HEK293 (cell line): ENCODE results near the gene C1QTNF9B.

ENCODE experiments used
- CTCF ChIA-PET: fragments of 350-600 bp; formaldehyde crosslinking; extraction: SDS; loops from one replicate; lab custom pipeline; 2021; ENCODE audit warnings: antibody characterized with exemption; lab: Yijun Ruan, JAX
- POLR2A ChIA-PET: fragments of 300-600 bp; formaldehyde crosslinking; extraction: SDS; loops from one replicate; lab custom pipeline; 2020; ENCODE audit warnings: antibody characterized with exemption, inconsistent platforms; lab: Yijun Ruan, JAX
- H3K27ac ChIP-seq: fragments of 200-500 bp; sonication (Bioruptor generic); 2 replicates; pipeline ENCODE4 v1.5.1; 2014; ENCODE audit warnings: low read depth, low read length, control low read depth, inconsistent platforms; ENCODE audit errors: extremely low read depth
- H3K36me3 ChIP-seq, 2 experiments: fragments of 200-500 bp in 1 of 2; sonication (Bioruptor generic) in 1 of 2; 1 replicate in 1 of 2; 2 replicates in 1 of 2; pipeline ENCODE4 v1.5.1; 2014 to 2017; ENCODE audit warnings: inconsistent platforms in 2 of 2, low read length in 2 of 2; ENCODE audit not compliant: control insufficient read depth in 2 of 2, insufficient read depth in 1 of 2
- H3K4me1 ChIP-seq: fragments of 200-500 bp; sonication (Bioruptor generic); 2 replicates; pipeline ENCODE4 v1.5.1; 2014; ENCODE audit warnings: mild to moderate bottlenecking, low read length, inconsistent platforms; ENCODE audit not compliant: control insufficient read depth, insufficient read depth
- H3K4me3 ChIP-seq: 2 replicates; pipeline ENCODE4 v1.5.1; 2011; ENCODE audit warnings: low read depth, mild to moderate bottlenecking, control low read depth, low read length, moderate library complexity
- H3K9me3 ChIP-seq: fragments of 200-500 bp; sonication (Bioruptor generic); 2 replicates; pipeline ENCODE4 v1.5.1; 2014; ENCODE audit warnings: low read depth, low read length, inconsistent platforms; ENCODE audit not compliant: control insufficient read depth, insufficient read depth
- MEIS1 ChIP-seq: sonication (generic); formaldehyde crosslinking; IDR thresholded peaks from 2 replicates; pipeline ENCODE4 v1.8.1; 2022; ENCODE audit warnings: missing genetic modification reagents, mild to moderate bottlenecking, borderline replicate concordance
- OVOL3 ChIP-seq: fragments of 450-650 bp; formaldehyde crosslinking; IDR thresholded peaks from 2 replicates; pipeline ENCODE4 v1.5.1; 2016; ENCODE audit warnings: missing biosample characterization, missing genetic modification characterization
- REPIN1 ChIP-seq: fragments of 450-650 bp; formaldehyde crosslinking; IDR thresholded peaks from 2 replicates; pipeline ENCODE4 v1.5.1; 2017; ENCODE audit warnings: missing biosample characterization, missing genetic modification characterization, low read depth
- SCRT1 ChIP-seq: fragments of 450-650 bp; formaldehyde crosslinking; IDR thresholded peaks from 2 replicates; pipeline ENCODE4 v1.5.1; 2016; ENCODE audit warnings: missing biosample characterization, missing genetic modification characterization, borderline replicate concordance
- YY1 ChIP-seq: fragments of 450-650 bp; formaldehyde crosslinking; IDR thresholded peaks from 2 replicates; pipeline ENCODE4 v1.5.1; 2018; ENCODE audit warnings: missing biosample characterization, missing genetic modification characterization
- ZBTB20 ChIP-seq: fragments of 450-650 bp; formaldehyde crosslinking; IDR thresholded peaks from 2 replicates; pipeline ENCODE4 v1.5.1; 2016; ENCODE audit warnings: missing biosample characterization, missing genetic modification characterization
- ZBTB7A ChIP-seq: fragments of 450-650 bp; formaldehyde crosslinking; IDR thresholded peaks from 2 replicates; pipeline ENCODE4 v1.5.1; 2016; ENCODE audit warnings: low read depth, missing biosample characterization, missing genetic modification characterization
- ZNF132 ChIP-seq: fragments of 450-650 bp; formaldehyde crosslinking; IDR thresholded peaks from 2 replicates; pipeline ENCODE4 v1.5.1; 2017; ENCODE audit warnings: missing biosample characterization, missing genetic modification characterization, borderline replicate concordance
- ZNF274 ChIP-seq, 2 experiments: fragments of 200-500 bp in 1 of 2; fragments of 450-650 bp in 1 of 2; sonication (Bioruptor generic) in 1 of 2; formaldehyde crosslinking in 1 of 2; IDR thresholded peaks; 2 replicates each; pipeline versions ENCODE4 v1.5.1 to v1.6.1; 2014 to 2016; ENCODE audit warnings: borderline replicate concordance in 1 of 2, inconsistent platforms in 1 of 2, low read length in 1 of 2, missing biosample characterization in 1 of 2, missing genetic modification characterization in 1 of 2
- ZNF398 ChIP-seq: fragments of 450-650 bp; formaldehyde crosslinking; IDR thresholded peaks from 2 replicates; pipeline ENCODE4 v1.5.1; 2017; ENCODE audit warnings: missing biosample characterization, missing genetic modification characterization
- ZNF426 ChIP-seq: fragments of 450-650 bp; formaldehyde crosslinking; IDR thresholded peaks from 2 replicates; pipeline ENCODE4 v1.5.1; 2017; ENCODE audit warnings: missing biosample characterization, missing genetic modification characterization, mild to moderate bottlenecking, inconsistent platforms, moderate library complexity
- ZNF558 ChIP-seq: fragments of 450-650 bp; formaldehyde crosslinking; IDR thresholded peaks from 2 replicates; pipeline ENCODE4 v1.5.1; 2016; ENCODE audit warnings: missing biosample characterization, missing genetic modification characterization
- ZNF600 ChIP-seq: fragments of 450-650 bp; formaldehyde crosslinking; IDR thresholded peaks from 2 replicates; pipeline ENCODE4 v1.5.1; 2016; ENCODE audit warnings: missing biosample characterization, missing genetic modification characterization
- ZNF639 ChIP-seq: fragments of 450-650 bp; formaldehyde crosslinking; IDR thresholded peaks from 2 replicates; pipeline ENCODE4 v1.5.1; 2016; ENCODE audit warnings: missing biosample characterization, missing genetic modification characterization
- ZNF707 ChIP-seq: fragments of 450-650 bp; formaldehyde crosslinking; IDR thresholded peaks from 2 replicates; pipeline ENCODE4 v1.5.1; 2016; ENCODE audit warnings: missing biosample characterization, missing genetic modification characterization
- ZNF785 ChIP-seq: fragments of 450-650 bp; formaldehyde crosslinking; IDR thresholded peaks from 2 replicates; pipeline ENCODE4 v1.5.1; 2016; ENCODE audit warnings: missing biosample characterization, missing genetic modification characterization
- ZSCAN23 ChIP-seq: fragments of 450-650 bp; formaldehyde crosslinking; IDR thresholded peaks from 2 replicates; pipeline ENCODE4 v1.5.1; 2016; ENCODE audit warnings: missing biosample characterization, missing genetic modification characterization
- TF ChIP-seq, protein P1 (sequence below): fragments of 450-650 bp; formaldehyde crosslinking; IDR thresholded peaks from 2 replicates; pipeline ENCODE4 v1.5.1; 2016; ENCODE audit warnings: missing biosample characterization, missing genetic modification characterization, borderline replicate concordance
- TF ChIP-seq, protein P2 (sequence below): fragments of 450-650 bp; formaldehyde crosslinking; IDR thresholded peaks from 2 replicates; pipeline ENCODE4 v1.5.1; 2016; ENCODE audit warnings: missing biosample characterization, missing genetic modification characterization

The C1QTNF9B gene

GRCh38 chr13:23859455-23859854 lies 37.8 kb downstream of the C1QTNF9B start (continued):
- TF ChIP-seq, protein P1, sequence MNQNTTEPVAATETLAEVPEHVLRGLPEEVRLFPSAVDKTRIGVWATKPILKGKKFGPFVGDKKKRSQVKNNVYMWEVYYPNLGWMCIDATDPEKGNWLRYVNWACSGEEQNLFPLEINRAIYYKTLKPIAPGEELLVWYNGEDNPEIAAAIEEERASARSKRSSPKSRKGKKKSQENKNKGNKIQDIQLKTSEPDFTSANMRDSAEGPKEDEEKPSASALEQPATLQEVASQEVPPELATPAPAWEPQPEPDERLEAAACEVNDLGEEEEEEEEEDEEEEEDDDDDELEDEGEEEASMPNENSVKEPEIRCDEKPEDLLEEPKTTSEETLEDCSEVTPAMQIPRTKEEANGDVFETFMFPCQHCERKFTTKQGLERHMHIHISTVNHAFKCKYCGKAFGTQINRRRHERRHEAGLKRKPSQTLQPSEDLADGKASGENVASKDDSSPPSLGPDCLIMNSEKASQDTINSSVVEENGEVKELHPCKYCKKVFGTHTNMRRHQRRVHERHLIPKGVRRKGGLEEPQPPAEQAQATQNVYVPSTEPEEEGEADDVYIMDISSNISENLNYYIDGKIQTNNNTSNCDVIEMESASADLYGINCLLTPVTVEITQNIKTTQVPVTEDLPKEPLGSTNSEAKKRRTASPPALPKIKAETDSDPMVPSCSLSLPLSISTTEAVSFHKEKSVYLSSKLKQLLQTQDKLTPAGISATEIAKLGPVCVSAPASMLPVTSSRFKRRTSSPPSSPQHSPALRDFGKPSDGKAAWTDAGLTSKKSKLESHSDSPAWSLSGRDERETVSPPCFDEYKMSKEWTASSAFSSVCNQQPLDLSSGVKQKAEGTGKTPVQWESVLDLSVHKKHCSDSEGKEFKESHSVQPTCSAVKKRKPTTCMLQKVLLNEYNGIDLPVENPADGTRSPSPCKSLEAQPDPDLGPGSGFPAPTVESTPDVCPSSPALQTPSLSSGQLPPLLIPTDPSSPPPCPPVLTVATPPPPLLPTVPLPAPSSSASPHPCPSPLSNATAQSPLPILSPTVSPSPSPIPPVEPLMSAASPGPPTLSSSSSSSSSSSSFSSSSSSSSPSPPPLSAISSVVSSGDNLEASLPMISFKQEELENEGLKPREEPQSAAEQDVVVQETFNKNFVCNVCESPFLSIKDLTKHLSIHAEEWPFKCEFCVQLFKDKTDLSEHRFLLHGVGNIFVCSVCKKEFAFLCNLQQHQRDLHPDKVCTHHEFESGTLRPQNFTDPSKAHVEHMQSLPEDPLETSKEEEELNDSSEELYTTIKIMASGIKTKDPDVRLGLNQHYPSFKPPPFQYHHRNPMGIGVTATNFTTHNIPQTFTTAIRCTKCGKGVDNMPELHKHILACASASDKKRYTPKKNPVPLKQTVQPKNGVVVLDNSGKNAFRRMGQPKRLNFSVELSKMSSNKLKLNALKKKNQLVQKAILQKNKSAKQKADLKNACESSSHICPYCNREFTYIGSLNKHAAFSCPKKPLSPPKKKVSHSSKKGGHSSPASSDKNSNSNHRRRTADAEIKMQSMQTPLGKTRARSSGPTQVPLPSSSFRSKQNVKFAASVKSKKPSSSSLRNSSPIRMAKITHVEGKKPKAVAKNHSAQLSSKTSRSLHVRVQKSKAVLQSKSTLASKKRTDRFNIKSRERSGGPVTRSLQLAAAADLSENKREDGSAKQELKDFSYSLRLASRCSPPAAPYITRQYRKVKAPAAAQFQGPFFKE (tag by site-specific recombination): no peak
- TF ChIP-seq, protein P2, sequence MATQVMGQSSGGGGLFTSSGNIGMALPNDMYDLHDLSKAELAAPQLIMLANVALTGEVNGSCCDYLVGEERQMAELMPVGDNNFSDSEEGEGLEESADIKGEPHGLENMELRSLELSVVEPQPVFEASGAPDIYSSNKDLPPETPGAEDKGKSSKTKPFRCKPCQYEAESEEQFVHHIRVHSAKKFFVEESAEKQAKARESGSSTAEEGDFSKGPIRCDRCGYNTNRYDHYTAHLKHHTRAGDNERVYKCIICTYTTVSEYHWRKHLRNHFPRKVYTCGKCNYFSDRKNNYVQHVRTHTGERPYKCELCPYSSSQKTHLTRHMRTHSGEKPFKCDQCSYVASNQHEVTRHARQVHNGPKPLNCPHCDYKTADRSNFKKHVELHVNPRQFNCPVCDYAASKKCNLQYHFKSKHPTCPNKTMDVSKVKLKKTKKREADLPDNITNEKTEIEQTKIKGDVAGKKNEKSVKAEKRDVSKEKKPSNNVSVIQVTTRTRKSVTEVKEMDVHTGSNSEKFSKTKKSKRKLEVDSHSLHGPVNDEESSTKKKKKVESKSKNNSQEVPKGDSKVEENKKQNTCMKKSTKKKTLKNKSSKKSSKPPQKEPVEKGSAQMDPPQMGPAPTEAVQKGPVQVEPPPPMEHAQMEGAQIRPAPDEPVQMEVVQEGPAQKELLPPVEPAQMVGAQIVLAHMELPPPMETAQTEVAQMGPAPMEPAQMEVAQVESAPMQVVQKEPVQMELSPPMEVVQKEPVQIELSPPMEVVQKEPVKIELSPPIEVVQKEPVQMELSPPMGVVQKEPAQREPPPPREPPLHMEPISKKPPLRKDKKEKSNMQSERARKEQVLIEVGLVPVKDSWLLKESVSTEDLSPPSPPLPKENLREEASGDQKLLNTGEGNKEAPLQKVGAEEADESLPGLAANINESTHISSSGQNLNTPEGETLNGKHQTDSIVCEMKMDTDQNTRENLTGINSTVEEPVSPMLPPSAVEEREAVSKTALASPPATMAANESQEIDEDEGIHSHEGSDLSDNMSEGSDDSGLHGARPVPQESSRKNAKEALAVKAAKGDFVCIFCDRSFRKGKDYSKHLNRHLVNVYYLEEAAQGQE (tag by site-specific recombination): no peak
- no peak for TF ChIP-seq REPIN1 (tag by site-specific recombination)
- no peak for TF ChIP-seq ZNF558 (tag by site-specific recombination)
- TF ChIP-seq OVOL3 (tag by site-specific recombination): no peak
- TF ChIP-seq ZNF398 (tag by site-specific recombination): no peak

GRCh38 chr13:23858546-23858945 lies 38.8 kb downstream of the C1QTNF9B start:
- Histone ChIP-seq H3K36me3 (peaks cover 0 to 14% of the 10 kb centered on the region in 2 experiments; a peak in 1 of 3 replicates), H3K4me3 (no peak overlapping the region), H3K27ac (no peak overlapping the region), H3K9me3 (no peaks in the 10 kb centered on the region), H3K4me1 (no peaks in the 10 kb centered on the region)
- POLR2A ChIA-PET: interaction anchor here (0.9 kb wide), 1 partner anchor 30 kb away, joined by 3 read pairs; no protein-coding TSS in a partner anchor
- TF ChIP-seq ZNF274 (IDR thresholded peaks at IDR 0.05; ENCODE audit: low read length) (no peak), ZNF274 (tag by site-specific recombination; IDR thresholded peaks at IDR 0.05; ENCODE audit: borderline replicate concordance) (no peak), ZNF785 (no peak), ZNF707 (tag by site-specific recombination) (no peak), ZBTB7A (tag by site-specific recombination) (no peak), SCRT1 (no peak), ZNF639 (tag by site-specific recombination) (no peak), ZNF600 (no peak), ZSCAN23 (tag by site-specific recombination) (no peak), ZNF426 (tag by site-specific recombination) (no peak), YY1 (tag by site-specific recombination) (no peak), MEIS1 (no peak), ZNF132 (no peak), ZBTB20 (tag by site-specific recombination) (no peak)
- CTCF ChIA-PET: interaction anchor here (0.5 to 1.0 kb wide), 3 partner anchors 9 to 772 kb away, joined by 3 read pairs; no protein-coding TSS in a partner anchor
